8988T (cell line): ENCODE data around the gene GAL.
"Not testable (repeated sequence)": the region's sequence is repeated elsewhere in the genome, so short reads cannot be mapped to it uniquely, and the experiment has no call there.

Source experiments
- DNase-seq: peaks from one replicate; pipeline ENCODE4 v3.0.0; 2011

Gene GAL

GRCh38 chr11:68684385-68685356 is at the start of gene GAL:
Gene GAL, plus strand, starts transcription at chr11:68684544. Its CDS starts 380 bp downstream, at chr11:68684924.
- DNase-seq, result no peak

- not testable (repeated sequence) for DNase-seq
Measured at GRCh38 chr11:68634606-68635005, 49.7 kb upstream of the GAL start.

- DNase-seq, result not testable (repeated sequence)
Measured at GRCh38 chr11:68635172-68635571, 49.2 kb upstream of the GAL start.

- not testable (repeated sequence) for DNase-seq
Measured at GRCh38 chr11:68635883-68636282, 48.5 kb upstream of the GAL start.

GRCh38 chr11:68639322-68639721 is 45.0 kb upstream of the GAL start:
- DNase-seq, result not testable (repeated sequence)

- peak; percentile 5 for DNase-seq
Measured at GRCh38 chr11:68641880-68642279, 42.5 kb upstream of the GAL start.

GRCh38 chr11:68643585-68643984 is 40.8 kb upstream of the GAL start:
- DNase-seq, result peak; percentile 14

GRCh38 chr11:68646832-68647231 is 37.5 kb upstream of the GAL start:
- DNase-seq, result no peak

- DNase-seq, result no peak
Measured at GRCh38 chr11:68649851-68650555, 34.3 kb upstream of the GAL start.

- DNase-seq, result no peak
Measured at GRCh38 chr11:68650801-68651200, 33.5 kb upstream of the GAL start.

GRCh38 chr11:68651208-68651984 is 32.9 kb upstream of the GAL start:
- DNase-seq, result no peak

- no peak for DNase-seq
Measured at GRCh38 chr11:68651985-68652682, 32.2 kb upstream of the GAL start.

GRCh38 chr11:68652683-68653156 is 31.6 kb upstream of the GAL start:
- DNase-seq, result no peak

GRCh38 chr11:68653486-68654430 is 30.6 kb upstream of the GAL start:
- no peak for DNase-seq

- DNase-seq, result no peak
Measured at GRCh38 chr11:68654978-68655377, 29.4 kb upstream of the GAL start.

- no peak for DNase-seq
Measured at GRCh38 chr11:68655406-68655805, 28.9 kb upstream of the GAL start.

GRCh38 chr11:68655806-68656205 is 28.5 kb upstream of the GAL start:
- no peak for DNase-seq

- no peak for DNase-seq
Measured at GRCh38 chr11:68657021-68657780, 27.1 kb upstream of the GAL start.

GRCh38 chr11:68658097-68658496 is 26.2 kb upstream of the GAL start:
- no peak for DNase-seq

- no peak for DNase-seq
Measured at GRCh38 chr11:68658661-68659060, 25.7 kb upstream of the GAL start.
